Peyer's patch (tissue), 4 donors: ENCODE results near the gene FMNL2. TPM values are rescaled to one million over a fixed set of nuclear protein-coding genes. Genes with fewer than 3 reads are reported as not detected.

Experiments
- DNase-seq, 3 donors: peaks; one replicate each; pipeline ENCODE4 v3.0.0-alpha.2; 2017 to 2019
- H3K27ac ChIP-seq, 4 donors: fragments of 200-600 bp; sonication (generic); one replicate each; pipeline ENCODE4 v1.5.1; 2016 to 2019
- H3K27me3 ChIP-seq, 2 donors: fragments of 200-600 bp; sonication (generic); one replicate each; pipeline ENCODE4 v1.5.1; 2019
- H3K36me3 ChIP-seq, 3 donors: fragments of 200-600 bp; sonication (generic); one replicate each; pipeline ENCODE4 v1.5.1; 2016 to 2019
- H3K4me1 ChIP-seq, 4 donors: fragments of 200-600 bp; sonication (generic); one replicate each; pipeline ENCODE4 v1.5.1; 2016 to 2019
- H3K4me3 ChIP-seq, 4 donors: fragments of 200-600 bp; sonication (generic); 1 replicate in 3 of 4; 2 replicates in 1 of 4; pipeline ENCODE4 v1.5.1; 2016 to 2019; ENCODE audit warnings: mild to moderate bottlenecking in 1 of 4
- H3K9me3 ChIP-seq, 4 donors: fragments of 200-600 bp; sonication (generic); one replicate each; pipeline ENCODE4 v1.5.1; 2016 to 2019; ENCODE audit warnings: mild to moderate bottlenecking in 1 of 4
- CTCF ChIP-seq, 6 experiments: fragments of 450-650 bp in 4 of 6; fragments of 200-600 bp in 2 of 6; sonication (generic) in 1 of 6; IDR thresholded peaks; one replicate each; pipeline ENCODE4 v1.5.1; 2017 to 2019; ENCODE audit warnings: antibody characterized with exemption in 6 of 6, mild to moderate bottlenecking in 3 of 6, moderate library complexity in 1 of 6
- POLR2A ChIP-seq, 2 donors: fragments of 450-650 bp; IDR thresholded peaks; one replicate each; pipeline ENCODE4 v1.5.1; 2017; ENCODE audit warnings: antibody characterized with exemption in 2 of 2, mild to moderate bottlenecking in 2 of 2, moderate library complexity in 2 of 2
- total RNA-seq, 4 donors: library from RNA; depleted of rRNA; stranded (reverse); fragments of >200 nt; gene quantifications; one replicate each; pipeline ENCODE4 v1.1.0, GENCODE V29; 2016

Gene FMNL2
- total RNA-seq, 4 donors from 2014 or later, result 7.5 to 52.0 (median 17.1) TPM

- no peak overlapping the region for H3K27ac ChIP-seq
- no peaks in the 10 kb centered on the region for H3K27me3 ChIP-seq
- H3K4me1 ChIP-seq, result no peaks in the 10 kb centered on the region
- TF ChIP-seq POLR2A (IDR thresholded peaks at IDR 0.05) (no peak), CTCF (IDR thresholded peaks at IDR 0.05) (no peak)
- H3K4me3 ChIP-seq, result no peak overlapping the region
- H3K9me3 ChIP-seq, result no peaks in the 10 kb centered on the region
- DNase-seq, result no peak
- H3K36me3 ChIP-seq, result no peaks in the 10 kb centered on the region
These were observed 217.9 kb downstream of the FMNL2 start for GRCh38 chr2:152552888-152553287.

DNA sequence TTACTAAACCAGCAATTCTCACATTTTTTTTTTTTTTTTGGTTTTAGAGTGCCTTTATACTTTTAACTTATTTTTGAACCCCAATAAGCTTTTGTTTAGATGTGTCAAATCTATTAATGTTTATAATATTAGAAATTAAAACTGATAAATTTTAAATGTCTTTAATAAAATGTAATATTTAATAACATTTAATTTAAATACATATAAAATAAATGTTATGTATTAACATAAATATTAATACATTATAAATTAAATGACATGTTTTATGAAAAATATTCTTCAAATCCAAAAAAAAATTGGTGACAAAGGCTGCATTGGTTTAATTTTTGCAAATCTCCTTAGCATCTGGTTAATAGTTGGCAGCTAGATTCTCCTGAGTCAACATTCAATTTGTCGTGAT lies 218.5 kb downstream of the FMNL2 start:
- Histone ChIP-seq H3K27me3 (no peaks in the 10 kb centered on the region), H3K27ac (no peak overlapping the region), H3K4me1 (no peaks in the 10 kb centered on the region), H3K9me3 (no peaks in the 10 kb centered on the region), H3K36me3 (no peaks in the 10 kb centered on the region), H3K4me3 (no peak overlapping the region)
- TF ChIP-seq POLR2A (IDR thresholded peaks at IDR 0.05), result no peak
- no peak for DNase-seq

DNA sequence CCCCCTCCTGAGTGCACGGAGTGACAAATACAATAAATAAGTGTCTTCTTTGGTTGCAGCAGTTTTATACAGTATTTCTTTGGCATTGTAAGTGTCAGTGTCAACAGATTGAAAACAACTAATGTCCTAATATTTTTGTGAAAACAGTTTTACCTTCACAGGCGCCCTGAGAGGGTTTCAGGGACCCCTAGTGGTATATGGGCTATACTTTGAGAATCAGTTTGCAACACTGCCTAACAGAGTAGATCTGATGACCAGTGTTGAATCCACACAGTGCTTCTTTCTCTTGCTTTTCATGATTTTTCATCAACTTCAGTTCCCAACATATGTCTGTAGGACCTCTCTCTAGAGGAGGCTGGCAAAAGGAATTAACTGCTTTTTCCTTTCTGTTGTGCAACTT lies 220.1 kb downstream of the FMNL2 start:
- Histone ChIP-seq H3K9me3 (no peaks in the 10 kb centered on the region), H3K27ac (no peak overlapping the region), H3K36me3 (no peaks in the 10 kb centered on the region), H3K27me3 (no peaks in the 10 kb centered on the region), H3K4me3 (no peak overlapping the region), H3K4me1 (no peaks in the 10 kb centered on the region)
- TF ChIP-seq POLR2A (IDR thresholded peaks at IDR 0.05), result no peak
- TF ChIP-seq CTCF (IDR thresholded peaks at IDR 0.05), result no peak
- no peak for DNase-seq

- H3K36me3 ChIP-seq, result no peaks in the 10 kb centered on the region
- no peaks in the 10 kb centered on the region for H3K27me3 ChIP-seq
- TF ChIP-seq POLR2A (IDR thresholded peaks at IDR 0.05), result no peak
- no peak for TF ChIP-seq CTCF (IDR thresholded peaks at IDR 0.05)
- no peak overlapping the region for H3K27ac ChIP-seq
- no peaks in the 10 kb centered on the region for H3K9me3 ChIP-seq
- no peak overlapping the region for H3K4me3 ChIP-seq
- no peak for DNase-seq
- no peaks in the 10 kb centered on the region for H3K4me1 ChIP-seq
These were observed 221.5 kb downstream of the FMNL2 start for GRCh38 chr2:152556506-152556905.

DNA sequence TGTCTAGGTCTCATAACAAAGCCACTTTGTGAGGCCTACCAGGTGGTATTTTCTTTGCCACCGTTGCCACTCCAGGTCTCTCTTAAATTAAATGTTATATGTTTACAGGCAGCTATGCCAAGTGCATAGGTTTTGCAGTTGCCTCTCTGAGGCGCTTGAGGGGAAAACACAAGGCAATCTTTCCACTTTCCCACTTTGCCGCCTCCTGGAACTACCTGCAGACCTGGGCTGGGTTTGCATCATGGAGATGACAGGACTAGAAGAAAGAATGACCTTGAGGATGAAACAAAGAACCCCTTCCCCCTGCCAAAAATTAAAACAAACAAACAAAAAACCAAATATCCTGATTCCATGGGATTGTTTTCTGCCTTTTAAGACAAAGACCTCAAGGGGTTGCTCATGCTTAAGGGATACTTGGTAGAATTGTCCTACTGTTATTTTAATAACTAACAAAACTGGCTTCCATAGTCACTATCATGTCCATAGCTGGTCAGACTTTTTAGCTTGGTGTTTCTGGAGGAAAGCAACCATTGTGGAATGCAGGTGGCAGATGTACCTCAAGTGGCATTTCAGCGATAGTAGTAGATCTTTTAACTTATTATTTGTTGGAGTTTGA lies 222.4 kb downstream of the FMNL2 start:
- Histone ChIP-seq H3K27me3 (no peaks in the 10 kb centered on the region), H3K4me3 (no peak overlapping the region), H3K4me1 (no peaks in the 10 kb centered on the region), H3K36me3 (no peaks in the 10 kb centered on the region), H3K27ac (no peak overlapping the region), H3K9me3 (no peaks in the 10 kb centered on the region)
- no peak for TF ChIP-seq POLR2A (IDR thresholded peaks at IDR 0.05)
- DNase-seq, result no peak

DNA sequence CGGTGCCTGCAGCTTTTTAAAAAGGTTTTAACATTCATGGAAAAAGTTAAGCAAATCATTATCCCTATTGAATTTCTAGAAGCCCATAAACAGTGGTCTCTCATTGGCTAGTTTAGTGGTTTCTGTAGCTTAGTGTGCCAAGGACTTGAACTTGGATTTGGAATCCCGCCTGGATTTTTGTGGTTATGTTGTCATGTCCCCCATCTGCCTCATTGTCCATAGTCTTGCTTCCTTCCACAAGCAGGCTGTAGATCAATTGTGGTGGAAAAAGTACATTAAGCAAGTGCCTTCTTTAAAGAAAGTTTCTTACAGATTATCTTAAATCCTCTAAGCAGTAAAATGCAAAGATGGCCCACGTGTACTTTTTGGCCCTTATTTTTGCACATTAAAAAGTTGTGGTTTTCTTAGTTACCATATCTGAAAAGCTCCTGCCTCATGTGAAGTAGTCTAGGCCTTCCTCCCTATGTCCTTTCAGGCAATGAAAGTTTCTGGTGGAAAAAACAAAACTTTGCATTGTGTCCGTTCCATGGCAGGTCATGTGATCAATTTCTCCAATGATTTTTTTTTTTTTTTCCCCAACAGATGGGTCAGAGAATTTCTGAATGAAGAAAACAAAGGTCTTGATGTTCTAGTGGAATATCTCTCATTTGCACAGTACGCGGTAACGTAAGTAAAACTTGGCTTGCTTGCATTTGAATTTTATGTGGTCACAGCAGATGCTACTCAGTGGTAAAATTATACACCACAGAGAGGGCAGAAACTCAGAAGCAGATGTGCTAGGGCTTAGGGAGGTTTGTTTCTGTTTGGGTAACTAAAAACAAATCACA lies 223.4 kb downstream of the FMNL2 start:
- Histone ChIP-seq H3K36me3 (no peaks in the 10 kb centered on the region), H3K4me3 (no peak overlapping the region), H3K9me3 (no peaks in the 10 kb centered on the region), H3K27ac (no peak overlapping the region), H3K4me1 (no peaks in the 10 kb centered on the region), H3K27me3 (no peaks in the 10 kb centered on the region)
- TF ChIP-seq CTCF (IDR thresholded peaks at IDR 0.05) (no peak), POLR2A (IDR thresholded peaks at IDR 0.05) (no peak)
- no peak for DNase-seq
